H1 (cell line): ENCODE measurements around the gene ASPRV1.

Experiments used
- BACH1 ChIP-seq: IDR thresholded peaks from 2 replicates; pipeline ENCODE4 v1.6.1; 2012; ENCODE audit warnings: low read length, improper control_type of control experiment
- CBX5 ChIP-seq: fragments of 300-800, 300-1000 bp; sonication (generic); IDR thresholded peaks from 2 replicates; pipeline ENCODE4 v1.7.1; 2016; ENCODE audit warnings: antibody characterized with exemption, low read length, low read depth
- CREB1 ChIP-seq: IDR thresholded peaks from 2 replicates; pipeline ENCODE4 v1.6.1; 2012; ENCODE audit warnings: inconsistent platforms
- EZH2 ChIP-seq: fragments of 200-600 bp; sonication (generic); IDR thresholded peaks from 2 replicates; pipeline ENCODE4 v1.7.1; 2012; ENCODE audit warnings: low read depth, mild to moderate bottlenecking, moderate library complexity, low read length, inconsistent platforms; ENCODE audit not compliant: severe bottlenecking
- HDAC2 ChIP-seq, 2 experiments: fragments of 300-600 bp in 1 of 2; sonication (generic) in 1 of 2; IDR thresholded peaks; 2 replicates each; pipeline ENCODE4 v1.6.1; 2011 to 2012; ENCODE audit warnings: low read depth in 2 of 2, low read length in 2 of 2, mild to moderate bottlenecking in 2 of 2, moderate library complexity in 2 of 2, borderline replicate concordance in 1 of 2, inconsistent platforms in 1 of 2
- JUN ChIP-seq: IDR thresholded peaks from 2 replicates; pipeline ENCODE4 v1.6.1; 2011; ENCODE audit warnings: low read depth, mild to moderate bottlenecking, improper control_type of control experiment, low read length
- POLR2A ChIP-seq, 2 experiments: IDR thresholded peaks; 1 replicate in 1 of 2; 2 replicates in 1 of 2; pipeline ENCODE4 v1.6.1; 2011; ENCODE audit warnings: low read depth in 2 of 2, low read length in 2 of 2, mild to moderate bottlenecking in 2 of 2; ENCODE audit errors: control extremely low read depth in 1 of 2
- POLR2AphosphoS5 ChIP-seq: IDR thresholded peaks from 2 replicates; pipeline ENCODE4 v1.6.1; 2011; ENCODE audit warnings: low read depth, low read length
- RAD21 ChIP-seq, 2 experiments: IDR thresholded peaks in 1 of 2; conservative IDR thresholded peaks in 1 of 2; 2 replicates each; pipeline ENCODE4 v1.6.1; 2011; ENCODE audit warnings: low read depth in 2 of 2, low read length in 2 of 2, improper control_type of control experiment in 1 of 2, inconsistent platforms in 1 of 2, mild to moderate bottlenecking in 1 of 2, moderate library complexity in 1 of 2
- RXRA ChIP-seq: IDR thresholded peaks from 2 replicates; pipeline ENCODE4 v1.6.1; 2011; ENCODE audit warnings: low read depth, mild to moderate bottlenecking, low read length, moderate library complexity; ENCODE audit not compliant: insufficient read depth
- YY1 ChIP-seq: IDR thresholded peaks from 2 replicates; pipeline ENCODE4 v1.6.1; 2011; ENCODE audit warnings: low read depth, mild to moderate bottlenecking, low read length
- TF ChIP-seq, protein P1 (sequence below), 3 experiments: IDR thresholded peaks; 1 replicate in 2 of 3; 2 replicates in 1 of 3; pipeline versions ENCODE4 v1.5.1 to v1.6.1; 2011; ENCODE audit warnings: low read length in 3 of 3, mild to moderate bottlenecking in 3 of 3, inconsistent platforms in 2 of 3, low read depth in 1 of 3, moderate library complexity in 1 of 3; ENCODE audit not compliant: insufficient read depth in 1 of 3; ENCODE audit errors: control extremely low read depth in 1 of 3
- TF ChIP-seq, protein P2 (sequence below): IDR thresholded peaks from 2 replicates; pipeline ENCODE4 v1.6.1; 2011; ENCODE audit warnings: low read length, improper control_type of control experiment

DNA sequence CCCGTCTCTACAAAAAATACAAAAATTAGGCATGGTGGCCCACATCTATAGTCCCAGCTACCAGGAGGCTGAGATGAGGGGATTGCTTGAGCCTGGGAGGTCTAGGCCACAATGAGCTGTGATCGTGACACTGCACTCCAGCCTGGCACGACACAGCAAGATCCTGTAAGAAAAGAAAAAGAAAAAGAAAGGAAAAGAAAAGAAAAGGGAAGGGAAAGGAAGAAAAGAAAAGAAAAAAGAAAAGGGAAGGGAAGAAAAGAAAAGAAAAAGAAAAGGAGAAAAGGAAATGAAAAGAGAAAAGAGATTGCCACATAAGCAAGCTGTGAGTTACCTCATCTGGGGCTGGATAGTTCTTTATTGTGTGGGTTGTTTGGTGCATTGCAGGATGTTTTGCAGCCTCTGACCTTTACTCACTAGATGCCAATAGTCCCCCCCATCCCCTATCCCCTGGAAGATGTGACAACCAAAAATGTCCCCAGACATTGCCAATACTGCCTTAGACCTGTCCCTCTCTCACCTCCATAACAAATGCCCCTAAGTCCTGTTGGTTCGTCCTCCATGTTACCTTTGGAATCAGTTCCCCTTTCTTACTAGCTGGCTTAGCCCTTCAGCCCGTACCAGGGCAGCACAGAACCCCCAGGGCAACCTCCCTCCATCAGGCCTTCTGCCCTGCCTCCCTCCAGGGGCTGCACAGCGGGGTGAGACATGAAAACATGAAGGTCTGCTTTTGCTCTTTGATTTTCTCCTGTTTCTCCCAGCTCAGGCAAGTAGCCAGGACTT lies 8.9 kb downstream of the ASPRV1 start:
- TF ChIP-seq, protein P1, sequence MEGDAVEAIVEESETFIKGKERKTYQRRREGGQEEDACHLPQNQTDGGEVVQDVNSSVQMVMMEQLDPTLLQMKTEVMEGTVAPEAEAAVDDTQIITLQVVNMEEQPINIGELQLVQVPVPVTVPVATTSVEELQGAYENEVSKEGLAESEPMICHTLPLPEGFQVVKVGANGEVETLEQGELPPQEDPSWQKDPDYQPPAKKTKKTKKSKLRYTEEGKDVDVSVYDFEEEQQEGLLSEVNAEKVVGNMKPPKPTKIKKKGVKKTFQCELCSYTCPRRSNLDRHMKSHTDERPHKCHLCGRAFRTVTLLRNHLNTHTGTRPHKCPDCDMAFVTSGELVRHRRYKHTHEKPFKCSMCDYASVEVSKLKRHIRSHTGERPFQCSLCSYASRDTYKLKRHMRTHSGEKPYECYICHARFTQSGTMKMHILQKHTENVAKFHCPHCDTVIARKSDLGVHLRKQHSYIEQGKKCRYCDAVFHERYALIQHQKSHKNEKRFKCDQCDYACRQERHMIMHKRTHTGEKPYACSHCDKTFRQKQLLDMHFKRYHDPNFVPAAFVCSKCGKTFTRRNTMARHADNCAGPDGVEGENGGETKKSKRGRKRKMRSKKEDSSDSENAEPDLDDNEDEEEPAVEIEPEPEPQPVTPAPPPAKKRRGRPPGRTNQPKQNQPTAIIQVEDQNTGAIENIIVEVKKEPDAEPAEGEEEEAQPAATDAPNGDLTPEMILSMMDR (IDR thresholded peaks at IDR 0.05; ENCODE audit: control extremely low read depth in 1 of 3, insufficient read depth in 1 of 3, low read depth in 1 of 3, low read length in 3 of 3) = no peak
- TF ChIP-seq HDAC2 (IDR thresholded peaks at IDR 0.05; ENCODE audit: borderline replicate concordance in 1 of 2, low read depth in 2 of 2, low read length in 2 of 2) = no peak
- TF ChIP-seq CREB1 = no peak
- TF ChIP-seq POLR2A (IDR thresholded peaks at IDR 0.05; ENCODE audit: control extremely low read depth in 1 of 2, low read depth in 2 of 2, low read length in 2 of 2) = no peak
- no peak for TF ChIP-seq JUN
- TF ChIP-seq YY1 = no peak
- TF ChIP-seq EZH2 = no peak
- no peak for TF ChIP-seq RXRA
- TF ChIP-seq RAD21 (IDR thresholded peaks at IDR 0.05 in 1 of 2, conservative IDR thresholded peaks at IDR 0.05 in 1 of 2; ENCODE audit: low read depth in 2 of 2, low read length in 2 of 2) = no peak
- TF ChIP-seq, protein P2, sequence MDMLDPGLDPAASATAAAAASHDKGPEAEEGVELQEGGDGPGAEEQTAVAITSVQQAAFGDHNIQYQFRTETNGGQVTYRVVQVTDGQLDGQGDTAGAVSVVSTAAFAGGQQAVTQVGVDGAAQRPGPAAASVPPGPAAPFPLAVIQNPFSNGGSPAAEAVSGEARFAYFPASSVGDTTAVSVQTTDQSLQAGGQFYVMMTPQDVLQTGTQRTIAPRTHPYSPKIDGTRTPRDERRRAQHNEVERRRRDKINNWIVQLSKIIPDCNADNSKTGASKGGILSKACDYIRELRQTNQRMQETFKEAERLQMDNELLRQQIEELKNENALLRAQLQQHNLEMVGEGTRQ = no peak
- no peak for TF ChIP-seq CBX5
- TF ChIP-seq POLR2AphosphoS5 = no peak
- no peak for TF ChIP-seq BACH1
